HepG2 (cell line): ENCODE results near the gene NEDD4L. TPM values are rescaled to one million over a fixed set of nuclear protein-coding genes. Genes with fewer than 3 reads are reported as not detected.

Experiments
- AHDC1 ChIP-seq: sonication (generic); formaldehyde crosslinking; IDR thresholded peaks from 2 replicates; pipeline ENCODE4 v1.5.1; 2020; ENCODE audit warnings: mild to moderate bottlenecking, missing genetic modification reagents, borderline replicate concordance
- BORCS8-MEF2B ChIP-seq: sonication (generic); formaldehyde crosslinking; IDR thresholded peaks from 2 replicates; pipeline ENCODE4 v1.8.0; 2022; ENCODE audit warnings: mild to moderate bottlenecking, missing genetic modification reagents
- PRMT3 ChIP-seq: sonication (generic); formaldehyde crosslinking; IDR thresholded peaks from 2 replicates; pipeline ENCODE4 v1.8.1; 2022; ENCODE audit warnings: low read depth, mild to moderate bottlenecking, moderate library complexity, missing genetic modification reagents, borderline replicate concordance
- RFX3 ChIP-seq: IDR thresholded peaks from 2 replicates; pipeline ENCODE4 v1.6.1; 2016; ENCODE audit warnings: missing biosample characterization, missing genetic modification reagents
- SALL1 ChIP-seq: sonication (generic); formaldehyde crosslinking; IDR thresholded peaks from 2 replicates; pipeline ENCODE4 v1.8.0; 2022; ENCODE audit warnings: mild to moderate bottlenecking, missing genetic modification reagents
- ZBTB3 ChIP-seq: sonication (generic); formaldehyde crosslinking; IDR thresholded peaks from 2 replicates; pipeline ENCODE4 v1.4.0; 2020; ENCODE audit warnings: low read depth, mild to moderate bottlenecking, moderate library complexity, missing genetic modification reagents, borderline replicate concordance
- ZBTB34 ChIP-seq: sonication (generic); formaldehyde crosslinking; IDR thresholded peaks from 2 replicates; pipeline ENCODE4 v1.8.0; 2022; ENCODE audit warnings: mild to moderate bottlenecking, missing genetic modification reagents
- ZBTB38 ChIP-seq: sonication (generic); formaldehyde crosslinking; IDR thresholded peaks from 2 replicates; pipeline ENCODE4 v1.5.1; 2020; ENCODE audit warnings: mild to moderate bottlenecking, missing genetic modification reagents
- ZNF460 ChIP-seq: sonication (generic); formaldehyde crosslinking; IDR thresholded peaks from 2 replicates; pipeline ENCODE4 v1.5.1; 2020; ENCODE audit warnings: missing genetic modification reagents, mild to moderate bottlenecking, borderline replicate concordance
- ZNF678 ChIP-seq: sonication (generic); formaldehyde crosslinking; IDR thresholded peaks from 2 replicates; pipeline ENCODE4 v1.4.0; 2020; ENCODE audit warnings: mild to moderate bottlenecking, missing genetic modification reagents
- polyA plus RNA-seq, 8 experiments: library from polyadenylated mRNA; depleted of rRNA in 3 of 8; stranded (reverse) in 7 of 8; unstranded in 1 of 8; fragments of >200 nt; fragmentation: Illumina TruSeq in 4 of 8; extraction: Trizol in 4 of 8; gene quantifications; 2 replicates each; pipeline versions ENCODE4 v1.2.1 to v1.2.3, GENCODE V29; 2011 to 2016; ENCODE audit warnings: low read depth in 4 of 8, missing spikeins in 1 of 8, mixed read lengths in 1 of 8; ENCODE audit not compliant: insufficient read depth in 1 of 8
- total RNA-seq, 5 experiments: library from RNA; depleted of rRNA; stranded (reverse); fragments of >200 nt; fragmentation: Illumina TruSeq; extraction: Trizol; gene quantifications; 2 replicates each; pipeline ENCODE4 v1.2.3, GENCODE V29; 2016; ENCODE audit warnings: low read depth in 1 of 5

Gene NEDD4L
- total and polyA plus RNA-seq, 2 of the 13 experiments (the other 11 are each of a cell fraction or from before 2014, with no cell fraction given): 168 to 390 TPM

- TF ChIP-seq AHDC1 (CRISPR knock-in tag): peak; percentile 31; the same call in 1 of the 2 replicates
- no peak for TF ChIP-seq BORCS8-MEF2B (CRISPR knock-in tag)
- TF ChIP-seq ZBTB38 (CRISPR knock-in tag): no peak
- no peak for TF ChIP-seq ZNF678 (CRISPR knock-in tag)
- no peak for TF ChIP-seq ZBTB3 (CRISPR knock-in tag)
- peak; percentile 71; the same call in 1 of the 2 replicates for TF ChIP-seq ZNF460 (CRISPR knock-in tag)
- TF ChIP-seq ZBTB34: no peak
- TF ChIP-seq RFX3 (CRISPR knock-in tag): no peak
- 0 out of 2 replicates have a peak, but pooled peaks have one; percentile 16 for TF ChIP-seq SALL1
- TF ChIP-seq PRMT3 (CRISPR knock-in tag): no peak
These were observed 147.0 kb downstream of the NEDD4L start (continued) for GRCh38 chr18:58190842-58191530.
